HG02943 (cell line): ENCODE results near the gene DBH.

Experiments
- ATAC-seq: cut with Tn5 transposase; IDR thresholded peaks from one replicate; pipeline ENCODE4 v1.9.1; 2021; ENCODE audit warnings: mild to moderate bottlenecking, low read depth, moderate library complexity; ENCODE audit not compliant: unreplicated experiment

DBH gene

GRCh38 chr9:133603135-133603927 is 32.8 kb upstream of the DBH start:
- ATAC-seq, result no peak

GRCh38 chr9:133604214-133604613 is 31.9 kb upstream of the DBH start:
- no peak for ATAC-seq

GRCh38 chr9:133604856-133605255 is 31.3 kb upstream of the DBH start:
- ATAC-seq, result no peak

- ATAC-seq, result no peak
These were observed 30.7 kb upstream of the DBH start for GRCh38 chr9:133605446-133605845.

GRCh38 chr9:133605856-133606707 is 30.1 kb upstream of the DBH start:
- no peak for ATAC-seq

- ATAC-seq, result no peak
These were observed 29.5 kb upstream of the DBH start for GRCh38 chr9:133606708-133607025.

- ATAC-seq, result no peak
These were observed 28.8 kb upstream of the DBH start for GRCh38 chr9:133607381-133607780.

GRCh38 chr9:133607976-133608375 is 28.2 kb upstream of the DBH start:
- ATAC-seq, result no peak

- ATAC-seq, result no peak
These were observed 27.8 kb upstream of the DBH start for GRCh38 chr9:133608382-133608781.

GRCh38 chr9:133608889-133609288 is 27.3 kb upstream of the DBH start:
- ATAC-seq, result no peak

GRCh38 chr9:133609311-133610098 is 26.7 kb upstream of the DBH start, which contains the start of gene FAM163B:
Gene FAM163B (minus strand): TSS chr9:133609389. CDS start chr9:133580223, 29,166 bp downstream.
- no peak for ATAC-seq

- no peak for ATAC-seq
These were observed 25.3 kb upstream of the DBH start for GRCh38 chr9:133610845-133611244.

GRCh38 chr9:133612051-133612450 is 24.1 kb upstream of the DBH start:
- ATAC-seq, result no peak

- ATAC-seq, result no peak
These were observed 23.3 kb upstream of the DBH start for GRCh38 chr9:133612816-133613215.

- no peak for ATAC-seq
These were observed 22.7 kb upstream of the DBH start for GRCh38 chr9:133613432-133613831.

- ATAC-seq, result no peak
These were observed 22.1 kb upstream of the DBH start for GRCh38 chr9:133614056-133614455.

GRCh38 chr9:133614678-133615077 is 21.5 kb upstream of the DBH start:
- ATAC-seq, result no peak

- no peak for ATAC-seq
These were observed 21.0 kb upstream of the DBH start for GRCh38 chr9:133615186-133615585.

GRCh38 chr9:133615606-133616188 is 20.5 kb upstream of the DBH start:
- ATAC-seq, result no peak

GRCh38 chr9:133616643-133617405 is 19.3 kb upstream of the DBH start:
- ATAC-seq, result no peak
